VCaP (cell line): Measurements from ENCODE around the gene IL2RA.
A peak's percentile ranks its signal among the peaks of the same experiment; 100 is the strongest.
"Not testable (repeated sequence)": the region's sequence is repeated elsewhere in the genome, so short reads cannot be mapped to it uniquely, and the experiment has no call there.

ENCODE experiments used
- H3K27ac ChIP-seq: fragments of 450-650 bp; 2 replicates; pipeline ENCODE4 v1.5.1; 2017
- CTCF ChIP-seq: fragments of 450-650 bp; conservative IDR thresholded peaks from 2 replicates; pipeline ENCODE4 v1.5.1; 2017; ENCODE audit warnings: mild to moderate bottlenecking, moderate library complexity

IL2RA gene

GRCh38 chr10:5964736-5965135 is 97.4 kb downstream of the IL2RA start:
- peak overlapping the region; percentile 54 for H3K27ac ChIP-seq
- TF ChIP-seq CTCF: no peak

GRCh38 chr10:5963591-5963990 is 98.6 kb downstream of the IL2RA start:
- no peak for TF ChIP-seq CTCF
- H3K27ac ChIP-seq: no peak overlapping the region

GRCh38 chr10:5963071-5963470 is 99.1 kb downstream of the IL2RA start:
- no peak overlapping the region for H3K27ac ChIP-seq
- no peak for TF ChIP-seq CTCF

- H3K27ac ChIP-seq: not testable (repeated sequence)
These were observed 99.7 kb downstream of the IL2RA start for GRCh38 chr10:5962358-5962940.

- TF ChIP-seq CTCF: no peak
- H3K27ac ChIP-seq: no peak overlapping the region
These were observed 100.6 kb downstream of the IL2RA start for GRCh38 chr10:5961405-5962100.

GRCh38 chr10:5960973-5961275 is 101.2 kb downstream of the IL2RA start:
- H3K27ac ChIP-seq: not testable (repeated sequence)
